Measurements from ENCODE around the gene TMEM134. TPM values are rescaled to one million over a fixed set of nuclear protein-coding genes. Genes with fewer than 3 reads are reported as not detected.

The TMEM134 gene
- total and polyA plus RNA-seq, 9 of the 15 experiments (the other 6 are each of a cell fraction or from before 2014, with no cell fraction given), result 0.63 to 48.4 (median 10.7) TPM

- TF ChIP-seq SNIP1 (IDR thresholded peaks at IDR 0.05; ENCODE audit: low read depth), result no peak
- 0 out of 2 replicates have a peak, but pooled peaks have one; percentile 27 for TF ChIP-seq THAP12 (CRISPR knock-in tag; IDR thresholded peaks at IDR 0.05)
- no peak for TF ChIP-seq ZNF589 (CRISPR knock-in tag; IDR thresholded peaks at IDR 0.05; ENCODE audit: low read depth)
- no peak for TF ChIP-seq ZNF609 (CRISPR knock-in tag; IDR thresholded peaks at IDR 0.05; ENCODE audit: borderline replicate concordance)
- no peak for TF ChIP-seq HMBOX1 (IDR thresholded peaks at IDR 0.05)
- no peak for TF ChIP-seq ZNF184 (CRISPR knock-in tag; IDR thresholded peaks at IDR 0.05)
- TF ChIP-seq CLOCK (CRISPR knock-in tag; IDR thresholded peaks at IDR 0.05; ENCODE audit: borderline replicate concordance), result no peak
- no peak for TF ChIP-seq CBX1 (IDR thresholded peaks at IDR 0.05; ENCODE audit: low read depth)
- no peak for TF ChIP-seq MCM2 (IDR thresholded peaks at IDR 0.05; ENCODE audit: low read depth)
- TF ChIP-seq SOX6 (IDR thresholded peaks at IDR 0.05), result no peak
- no peak for TF ChIP-seq ZNF232 (CRISPR knock-in tag; IDR thresholded peaks at IDR 0.05)
- no peak for TF ChIP-seq NCOR1 (IDR thresholded peaks at IDR 0.05)
- TF ChIP-seq GTF2F1 (IDR thresholded peaks at IDR 0.05; ENCODE audit: low read depth, low read length), result no peak
- no peak for TF ChIP-seq MAFG (tag; conservative IDR thresholded peaks at IDR 0.05)
- TF ChIP-seq TARDBP (IDR thresholded peaks at IDR 0.05), result peak; percentile 70; the same call in 1 of the 2 replicates
- no peak for TF ChIP-seq PHF21A (IDR thresholded peaks at IDR 0.05; ENCODE audit: borderline replicate concordance, low read depth)
- TF ChIP-seq MIER1 (IDR thresholded peaks at IDR 0.05; ENCODE audit: low read depth), result no peak
- TF ChIP-seq RFX1 (IDR thresholded peaks at IDR 0.05), result peak; percentile 100
- TF ChIP-seq PPARD (CRISPR knock-in tag; IDR thresholded peaks at IDR 0.05), result no peak
These were observed 39.6 kb upstream of the TMEM134 start (continued) for GRCh38 chr11:67508486-67509121.

Measured in K562 (cell line).